Measurements from ENCODE around the gene OR10G8.

DNA sequence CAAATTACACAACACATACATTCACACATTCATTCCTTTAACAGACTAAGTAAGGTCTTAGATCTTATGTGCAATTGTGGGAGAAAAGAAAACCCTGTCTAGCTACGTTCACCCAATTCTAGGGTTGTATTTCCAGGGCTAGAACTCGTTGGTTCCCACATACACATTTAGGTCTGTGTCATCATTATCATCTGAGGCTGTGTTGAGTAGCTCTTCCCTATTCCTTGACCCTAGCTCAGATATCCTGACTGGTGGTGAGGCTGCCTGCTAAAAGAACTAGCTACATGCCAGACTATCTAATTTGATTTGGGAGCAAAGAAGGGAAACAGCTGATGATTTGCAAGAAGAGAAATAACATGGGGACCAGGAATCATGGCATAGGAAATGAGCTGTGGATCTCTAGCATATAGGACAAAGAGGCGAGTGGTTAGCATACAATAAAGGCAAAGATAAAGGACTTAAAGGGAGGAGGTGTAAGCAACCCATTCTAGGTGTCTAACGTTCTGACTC is 42.1 kb downstream of the OR10G8 start:
- TF ChIP-seq, protein P1, sequence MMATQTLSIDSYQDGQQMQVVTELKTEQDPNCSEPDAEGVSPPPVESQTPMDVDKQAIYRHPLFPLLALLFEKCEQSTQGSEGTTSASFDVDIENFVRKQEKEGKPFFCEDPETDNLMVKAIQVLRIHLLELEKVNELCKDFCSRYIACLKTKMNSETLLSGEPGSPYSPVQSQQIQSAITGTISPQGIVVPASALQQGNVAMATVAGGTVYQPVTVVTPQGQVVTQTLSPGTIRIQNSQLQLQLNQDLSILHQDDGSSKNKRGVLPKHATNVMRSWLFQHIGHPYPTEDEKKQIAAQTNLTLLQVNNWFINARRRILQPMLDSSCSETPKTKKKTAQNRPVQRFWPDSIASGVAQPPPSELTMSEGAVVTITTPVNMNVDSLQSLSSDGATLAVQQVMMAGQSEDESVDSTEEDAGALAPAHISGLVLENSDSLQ (IDR thresholded peaks at IDR 0.05): no peak
- TF ChIP-seq FOXA1 (IDR thresholded peaks at IDR 0.05) (no peak), FOXM1 (IDR thresholded peaks at IDR 0.05; ENCODE audit: borderline replicate concordance) (no peak), TARDBP (IDR thresholded peaks at IDR 0.05) (no peak), HDGF (IDR thresholded peaks at IDR 0.05; ENCODE audit: borderline replicate concordance) (no peak), BHLHE40 (IDR thresholded peaks at IDR 0.05; ENCODE audit: borderline replicate concordance) (no peak), LEF1 (IDR thresholded peaks at IDR 0.05; ENCODE audit: borderline replicate concordance) (no peak), ELF4 (IDR thresholded peaks at IDR 0.05) (no peak)

All from HEK293T (cell line).